Esophagus muscularis mucosa (tissue), 4 donors: Measurements from ENCODE around the gene PLEKHF1. TPM values are rescaled to one million over a fixed set of nuclear protein-coding genes. Genes with fewer than 3 reads are reported as not detected.

ENCODE experiments used
- DNase-seq: peaks from one replicate; pipeline ENCODE4 v3.0.0-alpha.2; 2017; ENCODE audit errors: extremely low spot score
- H3K27ac ChIP-seq, 4 donors: fragments of 200-600 bp; sonication (generic); replicated peaks in 1 of 4; 1 replicate in 3 of 4; 2 replicates in 1 of 4; pipeline ENCODE4 v1.5.1; 2016 to 2019; ENCODE audit warnings: mild to moderate bottlenecking in 1 of 4
- H3K27me3 ChIP-seq, 4 donors: fragments of 200-600 bp; sonication (generic); one replicate each; pipeline versions ENCODE4 v1.5.1 to v1.6.0; 2016 to 2019
- H3K36me3 ChIP-seq, 4 donors: fragments of 200-600 bp; sonication (generic); one replicate each; pipeline ENCODE4 v1.5.1; 2016 to 2019
- H3K4me1 ChIP-seq, 4 donors: fragments of 200-600 bp; sonication (generic); one replicate each; pipeline ENCODE4 v1.5.1; 2016 to 2019
- H3K4me3 ChIP-seq, 4 donors: fragments of 200-600 bp; sonication (generic); 1 replicate in 2 of 4; 2 replicates in 2 of 4; pipeline ENCODE4 v1.5.1; 2016 to 2019; ENCODE audit warnings: mild to moderate bottlenecking in 4 of 4, moderate library complexity in 1 of 4
- H3K9me3 ChIP-seq, 4 donors: fragments of 200-600 bp; sonication (generic); 1 replicate in 3 of 4; 2 replicates in 1 of 4; pipeline ENCODE4 v1.5.1; 2016 to 2019
- CTCF ChIP-seq, 3 experiments: fragments of 200-600 bp in 2 of 3; fragments of 450-650 bp in 1 of 3; sonication (generic) in 2 of 3; IDR thresholded peaks; one replicate each; pipeline ENCODE4 v1.5.1; 2017 to 2019; ENCODE audit warnings: antibody characterized with exemption in 3 of 3, mild to moderate bottlenecking in 2 of 3, moderate library complexity in 1 of 3
- EP300 ChIP-seq: sonication (generic); formaldehyde crosslinking; IDR thresholded peaks from one replicate; pipeline ENCODE4 v1.6.1; 2017; ENCODE audit warnings: antibody characterized with exemption
- POLR2A ChIP-seq: fragments of 450-650 bp; IDR thresholded peaks from one replicate; pipeline ENCODE4 v1.6.1; 2017; ENCODE audit warnings: antibody characterized with exemption, moderate library complexity, mild to moderate bottlenecking, low read depth
- POLR2AphosphoS5 ChIP-seq, 2 donors: sonication (generic); formaldehyde crosslinking; IDR thresholded peaks; one replicate each; pipeline ENCODE4 v1.6.1; 2017; ENCODE audit warnings: antibody characterized with exemption in 2 of 2
- WGBS: methylation state at CpG from one replicate; pipeline ENCODE4 v1.1.5; 2018; 5-methylcytosine and 5-hydroxymethylcytosine counted together
- intact Hi-C: fragments of 100-400 bp; cut with DNase I; formaldehyde crosslinking; loops from one replicate; pipeline ENCODE4 v1.15.1; 2023
- total RNA-seq, 4 donors: library from RNA; depleted of rRNA; stranded (reverse); fragments of >200 nt; gene quantifications; one replicate each; pipeline versions ENCODE4 v1.1.0 to v1.2.1, GENCODE V29; 2016

Gene PLEKHF1
- total RNA-seq, 4 donors from 2014 or later: 27.4 to 58.6 (median 36.1) TPM

- no peaks in the 10 kb centered on the region for H3K27me3 ChIP-seq
- TF ChIP-seq POLR2A (no peak), EP300 (no peak), POLR2AphosphoS5 (IDR thresholded peaks at IDR 0.05) (no peak), CTCF (IDR thresholded peaks at IDR 0.05) (no peak)
- 93% methylated on average over 39 of the region's 57 CpGs for WGBS
- H3K4me1 ChIP-seq: peaks cover 83 to 99% (median 96%) of the 10 kb centered on the region in 4 donors
- peaks cover 20 to 58% (median 42%) of the 10 kb centered on the region in 4 donors for H3K36me3 ChIP-seq
- DNase-seq: no peak
- intact Hi-C loops: no loop called here
- peak overlapping the region in 1 of 4 donors; percentile 63 for H3K27ac ChIP-seq
- H3K4me3 ChIP-seq: no peak overlapping the region
- H3K9me3 ChIP-seq: no peaks in the 10 kb centered on the region
Measured at GRCh38 chr19:29673451-29674371, 8.4 kb downstream of the PLEKHF1 start.

- WGBS: 97% methylated on average over 30 of the region's 34 CpGs
- Histone ChIP-seq H3K27me3 (no peaks in the 10 kb centered on the region), H3K27ac (peak overlapping the region in 1 of 4 donors; percentile 6), H3K4me3 (no peak overlapping the region), H3K9me3 (no peaks in the 10 kb centered on the region), H3K4me1 (peaks cover 83 to 99% (median 96%) of the 10 kb centered on the region in 4 donors), H3K36me3 (peaks cover 20 to 50% (median 37%) of the 10 kb centered on the region in 4 donors)
- TF ChIP-seq CTCF (IDR thresholded peaks at IDR 0.05): no peak
- no peak for TF ChIP-seq EP300
- no peak for TF ChIP-seq POLR2AphosphoS5 (IDR thresholded peaks at IDR 0.05)
- no peak for TF ChIP-seq POLR2A
- intact Hi-C loops: no loop called here
- no peak for DNase-seq
Measured at GRCh38 chr19:29674374-29675119, 9.3 kb downstream of the PLEKHF1 start.

- Histone ChIP-seq H3K9me3 (no peaks in the 10 kb centered on the region), H3K27me3 (no peaks in the 10 kb centered on the region), H3K36me3 (peaks cover 20 to 50% (median 37%) of the 10 kb centered on the region in 4 donors), H3K4me1 (peaks cover 83 to 99% (median 96%) of the 10 kb centered on the region in 4 donors), H3K27ac (peak overlapping the region in 2 of 4 donors; percentile 79 to 84), H3K4me3 (no peak overlapping the region)
- no peak for DNase-seq
- TF ChIP-seq EP300: no peak
- no peak for TF ChIP-seq POLR2A
- TF ChIP-seq CTCF (IDR thresholded peaks at IDR 0.05): no peak
- intact Hi-C loops: no loop called here
- 87% methylated on average over 5 of the region's 10 CpGs for WGBS
Measured at GRCh38 chr19:29675120-29675649, 9.9 kb downstream of the PLEKHF1 start.

GRCh38 chr19:29675650-29676186, 10.5 kb downstream of the PLEKHF1 start:
- peaks cover 85 to 99% (median 96%) of the 10 kb centered on the region in 4 donors for H3K4me1 ChIP-seq
- no peak for DNase-seq
- no peaks in the 10 kb centered on the region for H3K9me3 ChIP-seq
- intact Hi-C loops: no loop called here
- TF ChIP-seq POLR2AphosphoS5 (IDR thresholded peaks at IDR 0.05): no peak
- no peak for TF ChIP-seq EP300
- no peak for TF ChIP-seq CTCF (IDR thresholded peaks at IDR 0.05)
- no peak for TF ChIP-seq POLR2A
- peak overlapping the region in 2 of 4 donors; percentile 79 to 84 for H3K27ac ChIP-seq
- H3K4me3 ChIP-seq: no peak overlapping the region
- 92% methylated on average over 7 of the region's 13 CpGs for WGBS
- H3K36me3 ChIP-seq: peaks cover 20 to 50% (median 37%) of the 10 kb centered on the region in 4 donors
- no peaks in the 10 kb centered on the region for H3K27me3 ChIP-seq
